PC-9 (cell line): ENCODE data around the gene WNT3.

Experiments used
- EZH2 ChIP-seq: fragments of 200-600 bp; sonication (generic); IDR thresholded peaks from 2 replicates; pipeline ENCODE4 v1.8.0; 2017; ENCODE audit warnings: antibody characterized with exemption, low read depth
- TF ChIP-seq, protein P1 (sequence below): fragments of 200-600 bp; sonication (generic); conservative IDR thresholded peaks from 2 replicates; pipeline ENCODE4 v1.6.1; 2017; ENCODE audit warnings: mixed run types, antibody characterized with exemption, mild to moderate bottlenecking, moderate library complexity

DNA sequence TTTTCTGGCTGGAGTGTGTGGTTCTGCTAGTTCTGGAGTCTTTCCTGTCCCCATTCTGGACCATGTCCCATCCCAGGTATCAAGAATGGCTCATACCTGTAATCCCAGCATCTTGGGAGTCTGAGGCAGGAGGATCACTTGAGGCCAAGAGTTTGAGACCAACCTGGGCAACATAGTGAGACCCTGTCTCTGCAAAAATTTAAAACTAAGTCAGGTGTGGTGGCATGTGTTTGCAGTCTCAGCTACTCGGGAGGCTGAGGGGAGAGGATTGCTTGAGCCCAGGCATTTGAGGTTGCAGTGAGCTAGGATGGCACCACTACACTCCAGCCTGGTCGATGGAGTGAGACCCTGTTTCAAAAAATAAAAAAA, 15.3 kb upstream of the WNT3 start:
- no peak for TF ChIP-seq EZH2
- TF ChIP-seq, protein P1, sequence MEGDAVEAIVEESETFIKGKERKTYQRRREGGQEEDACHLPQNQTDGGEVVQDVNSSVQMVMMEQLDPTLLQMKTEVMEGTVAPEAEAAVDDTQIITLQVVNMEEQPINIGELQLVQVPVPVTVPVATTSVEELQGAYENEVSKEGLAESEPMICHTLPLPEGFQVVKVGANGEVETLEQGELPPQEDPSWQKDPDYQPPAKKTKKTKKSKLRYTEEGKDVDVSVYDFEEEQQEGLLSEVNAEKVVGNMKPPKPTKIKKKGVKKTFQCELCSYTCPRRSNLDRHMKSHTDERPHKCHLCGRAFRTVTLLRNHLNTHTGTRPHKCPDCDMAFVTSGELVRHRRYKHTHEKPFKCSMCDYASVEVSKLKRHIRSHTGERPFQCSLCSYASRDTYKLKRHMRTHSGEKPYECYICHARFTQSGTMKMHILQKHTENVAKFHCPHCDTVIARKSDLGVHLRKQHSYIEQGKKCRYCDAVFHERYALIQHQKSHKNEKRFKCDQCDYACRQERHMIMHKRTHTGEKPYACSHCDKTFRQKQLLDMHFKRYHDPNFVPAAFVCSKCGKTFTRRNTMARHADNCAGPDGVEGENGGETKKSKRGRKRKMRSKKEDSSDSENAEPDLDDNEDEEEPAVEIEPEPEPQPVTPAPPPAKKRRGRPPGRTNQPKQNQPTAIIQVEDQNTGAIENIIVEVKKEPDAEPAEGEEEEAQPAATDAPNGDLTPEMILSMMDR, result no peak
